Measurements from ENCODE around the gene LYRM1. TPM values are rescaled to one million over a fixed set of nuclear protein-coding genes. Genes with fewer than 3 reads are reported as not detected.

LYRM1 gene
- total and polyA plus RNA-seq, 10 of the 15 experiments (the other 5 are each of a cell fraction or from before 2014, with no cell fraction given) = 18.4 to 54.4 (median 38.0) TPM

DNA sequence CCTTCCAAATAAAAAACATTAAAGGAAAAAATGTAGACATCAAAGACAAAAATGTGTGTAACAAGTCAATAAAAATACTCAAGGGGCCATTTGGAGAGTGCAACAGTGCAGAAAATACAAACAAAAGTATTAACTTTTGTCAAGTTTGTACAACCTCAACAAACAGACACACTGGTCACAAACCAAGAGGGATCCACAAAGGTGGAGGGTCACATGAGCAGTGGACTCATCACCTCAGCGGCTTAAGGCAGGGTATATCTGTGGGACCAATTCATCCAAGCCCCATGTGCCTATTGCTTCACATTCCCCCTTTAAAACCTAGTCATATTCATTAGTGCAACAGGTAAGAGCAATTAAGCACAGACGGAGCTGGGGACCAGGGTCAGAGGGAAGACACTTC is 45.6 kb upstream of the LYRM1 start:
- ChIA-PET RAD21 (ENCODE audit: unreplicated experiment) (interaction anchor here (0.9 to 2.4 kb wide), 6 partner anchors 12 to 446 kb away, joined by 3 to 12 read pairs (median 4); partner anchors contain the start of gene ACSM3), POLR2A (no interaction called here), CTCF (interaction anchor here (1.4 to 5.3 kb wide), 3 partner anchors 20 to 89 kb away, joined by 5 to 24 read pairs (median 8); partner anchors contain the start of genes ERI2 and REXO5), SMC1A (ENCODE audit: uncharacterized antibody, unreplicated experiment) (interaction anchor here (0.6 to 6.7 kb wide), 8 partner anchors 10 to 113 kb away, joined by 3 to 50 read pairs (median 5); partner anchors contain the start of genes DCUN1D3 and LYRM1)
- WGBS (ENCODE audit: insufficient coverage, insufficient replicate concordance, low lambda C conversion rate, missing lambda C conversion rate) = 75% methylated on average over 2 of the region's 2 CpGs
- H3K27me3 ChIP-seq (replicated peaks in 1 of 2; ENCODE audit: control insufficient read depth in 2 of 2, insufficient read depth in 2 of 2, low read length in 1 of 2) = no peaks in the 10 kb centered on the region
- no peaks in the 10 kb centered on the region for H3K4me1 ChIP-seq (ENCODE audit: control insufficient read depth, insufficient read depth, low read length)
- H3K36me3 ChIP-seq (ENCODE audit: control insufficient read depth in 2 of 2, insufficient read depth in 2 of 2, low read length in 1 of 2) = peaks cover 2 to 3% of the 10 kb centered on the region in 2 experiments; a peak in 3 of 4 replicates
- H3K27ac ChIP-seq (ENCODE audit: control insufficient read depth, insufficient read depth) = no peak overlapping the region
- no peak overlapping the region for H2AFZ ChIP-seq (ENCODE audit: control insufficient read depth, low read depth, low read length)
- intact Hi-C loops (cut with micrococcal nuclease; ENCODE audit: unreplicated experiment) (loop anchor here (10.0 kb wide), 1 partner anchor 90 kb away; no protein-coding TSS in a partner anchor), in situ Hi-C loops (cut with MboI) (loop anchor here (5.0 kb wide), 2 partner anchors 147 to 227 kb away; no protein-coding TSS in a partner anchor)
- no peaks in the 10 kb centered on the region for H3K79me2 ChIP-seq (ENCODE audit: control insufficient read depth, insufficient read depth, low read length)
- DNase-seq (ENCODE audit: low read depth, low spot score) (no peak), ATAC-seq (no peak), FAIRE-seq (no peak)
- H3K9me3 ChIP-seq (replicated peaks; ENCODE audit: control insufficient read depth, insufficient read depth, low read length) = no peaks in the 10 kb centered on the region
- no peak overlapping the region for H3K4me2 ChIP-seq (ENCODE audit: control insufficient read depth, insufficient read depth)
- BruUV-seq (replicated peaks) = no TSS peak
- no peaks in the 10 kb centered on the region for H4K20me1 ChIP-seq (ENCODE audit: control insufficient read depth, insufficient read depth)
- H3K4me3 ChIP-seq = no peak overlapping the region
- no peak overlapping the region for H3K9ac ChIP-seq (ENCODE audit: control insufficient read depth, insufficient read depth, low read length)
- TF ChIP-seq, protein P1, sequence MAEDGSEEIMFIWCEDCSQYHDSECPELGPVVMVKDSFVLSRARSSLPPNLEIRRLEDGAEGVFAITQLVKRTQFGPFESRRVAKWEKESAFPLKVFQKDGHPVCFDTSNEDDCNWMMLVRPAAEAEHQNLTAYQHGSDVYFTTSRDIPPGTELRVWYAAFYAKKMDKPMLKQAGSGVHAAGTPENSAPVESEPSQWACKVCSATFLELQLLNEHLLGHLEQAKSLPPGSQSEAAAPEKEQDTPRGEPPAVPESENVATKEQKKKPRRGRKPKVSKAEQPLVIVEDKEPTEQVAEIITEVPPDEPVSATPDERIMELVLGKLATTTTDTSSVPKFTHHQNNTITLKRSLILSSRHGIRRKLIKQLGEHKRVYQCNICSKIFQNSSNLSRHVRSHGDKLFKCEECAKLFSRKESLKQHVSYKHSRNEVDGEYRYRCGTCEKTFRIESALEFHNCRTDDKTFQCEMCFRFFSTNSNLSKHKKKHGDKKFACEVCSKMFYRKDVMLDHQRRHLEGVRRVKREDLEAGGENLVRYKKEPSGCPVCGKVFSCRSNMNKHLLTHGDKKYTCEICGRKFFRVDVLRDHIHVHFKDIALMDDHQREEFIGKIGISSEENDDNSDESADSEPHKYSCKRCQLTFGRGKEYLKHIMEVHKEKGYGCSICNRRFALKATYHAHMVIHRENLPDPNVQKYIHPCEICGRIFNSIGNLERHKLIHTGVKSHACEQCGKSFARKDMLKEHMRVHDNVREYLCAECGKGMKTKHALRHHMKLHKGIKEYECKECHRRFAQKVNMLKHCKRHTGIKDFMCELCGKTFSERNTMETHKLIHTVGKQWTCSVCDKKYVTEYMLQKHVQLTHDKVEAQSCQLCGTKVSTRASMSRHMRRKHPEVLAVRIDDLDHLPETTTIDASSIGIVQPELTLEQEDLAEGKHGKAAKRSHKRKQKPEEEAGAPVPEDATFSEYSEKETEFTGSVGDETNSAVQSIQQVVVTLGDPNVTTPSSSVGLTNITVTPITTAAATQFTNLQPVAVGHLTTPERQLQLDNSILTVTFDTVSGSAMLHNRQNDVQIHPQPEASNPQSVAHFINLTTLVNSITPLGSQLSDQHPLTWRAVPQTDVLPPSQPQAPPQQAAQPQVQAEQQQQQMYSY (CRISPR knock-in tag; IDR thresholded peaks at IDR 0.05) = no peak
- TF ChIP-seq ASH2L (IDR thresholded peaks at IDR 0.05; ENCODE audit: borderline replicate concordance, low read depth) = no peak
- no peak for TF ChIP-seq POLR2AphosphoS5 (IDR thresholded peaks at IDR 0.05; ENCODE audit: low read length)
- TF ChIP-seq POLR2A (IDR thresholded peaks at IDR 0.05; ENCODE audit: low read depth, low read length) = no peak
- no peak for TF ChIP-seq JUND (IDR thresholded peaks at IDR 0.05; ENCODE audit: low read depth, low read length)
- no peak for TF ChIP-seq IKZF1 (conservative IDR thresholded peaks at IDR 0.05)
- no peak for TF ChIP-seq NR2C2 (IDR thresholded peaks at IDR 0.05; ENCODE audit: borderline replicate concordance, control insufficient read depth, insufficient read length, low read depth)
- TF ChIP-seq JUNB (IDR thresholded peaks at IDR 0.05) = no peak
- TF ChIP-seq, protein P2, sequence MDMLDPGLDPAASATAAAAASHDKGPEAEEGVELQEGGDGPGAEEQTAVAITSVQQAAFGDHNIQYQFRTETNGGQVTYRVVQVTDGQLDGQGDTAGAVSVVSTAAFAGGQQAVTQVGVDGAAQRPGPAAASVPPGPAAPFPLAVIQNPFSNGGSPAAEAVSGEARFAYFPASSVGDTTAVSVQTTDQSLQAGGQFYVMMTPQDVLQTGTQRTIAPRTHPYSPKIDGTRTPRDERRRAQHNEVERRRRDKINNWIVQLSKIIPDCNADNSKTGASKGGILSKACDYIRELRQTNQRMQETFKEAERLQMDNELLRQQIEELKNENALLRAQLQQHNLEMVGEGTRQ (IDR thresholded peaks at IDR 0.05; ENCODE audit: borderline replicate concordance, low read depth, low read length) = no peak
- TF ChIP-seq, protein P3, sequence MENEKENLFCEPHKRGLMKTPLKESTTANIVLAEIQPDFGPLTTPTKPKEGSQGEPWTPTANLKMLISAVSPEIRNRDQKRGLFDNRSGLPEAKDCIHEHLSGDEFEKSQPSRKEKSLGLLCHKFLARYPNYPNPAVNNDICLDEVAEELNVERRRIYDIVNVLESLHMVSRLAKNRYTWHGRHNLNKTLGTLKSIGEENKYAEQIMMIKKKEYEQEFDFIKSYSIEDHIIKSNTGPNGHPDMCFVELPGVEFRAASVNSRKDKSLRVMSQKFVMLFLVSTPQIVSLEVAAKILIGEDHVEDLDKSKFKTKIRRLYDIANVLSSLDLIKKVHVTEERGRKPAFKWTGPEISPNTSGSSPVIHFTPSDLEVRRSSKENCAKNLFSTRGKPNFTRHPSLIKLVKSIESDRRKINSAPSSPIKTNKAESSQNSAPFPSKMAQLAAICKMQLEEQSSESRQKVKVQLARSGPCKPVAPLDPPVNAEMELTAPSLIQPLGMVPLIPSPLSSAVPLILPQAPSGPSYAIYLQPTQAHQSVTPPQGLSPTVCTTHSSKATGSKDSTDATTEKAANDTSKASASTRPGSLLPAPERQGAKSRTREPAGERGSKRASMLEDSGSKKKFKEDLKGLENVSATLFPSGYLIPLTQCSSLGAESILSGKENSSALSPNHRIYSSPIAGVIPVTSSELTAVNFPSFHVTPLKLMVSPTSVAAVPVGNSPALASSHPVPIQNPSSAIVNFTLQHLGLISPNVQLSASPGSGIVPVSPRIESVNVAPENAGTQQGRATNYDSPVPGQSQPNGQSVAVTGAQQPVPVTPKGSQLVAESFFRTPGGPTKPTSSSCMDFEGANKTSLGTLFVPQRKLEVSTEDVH (IDR thresholded peaks at IDR 0.05; ENCODE audit: low read depth, partially characterized antibody) = no peak
- TF ChIP-seq CHD2 (IDR thresholded peaks at IDR 0.05; ENCODE audit: borderline replicate concordance, low read depth, low read length) = no peak
- TF ChIP-seq, protein P4, sequence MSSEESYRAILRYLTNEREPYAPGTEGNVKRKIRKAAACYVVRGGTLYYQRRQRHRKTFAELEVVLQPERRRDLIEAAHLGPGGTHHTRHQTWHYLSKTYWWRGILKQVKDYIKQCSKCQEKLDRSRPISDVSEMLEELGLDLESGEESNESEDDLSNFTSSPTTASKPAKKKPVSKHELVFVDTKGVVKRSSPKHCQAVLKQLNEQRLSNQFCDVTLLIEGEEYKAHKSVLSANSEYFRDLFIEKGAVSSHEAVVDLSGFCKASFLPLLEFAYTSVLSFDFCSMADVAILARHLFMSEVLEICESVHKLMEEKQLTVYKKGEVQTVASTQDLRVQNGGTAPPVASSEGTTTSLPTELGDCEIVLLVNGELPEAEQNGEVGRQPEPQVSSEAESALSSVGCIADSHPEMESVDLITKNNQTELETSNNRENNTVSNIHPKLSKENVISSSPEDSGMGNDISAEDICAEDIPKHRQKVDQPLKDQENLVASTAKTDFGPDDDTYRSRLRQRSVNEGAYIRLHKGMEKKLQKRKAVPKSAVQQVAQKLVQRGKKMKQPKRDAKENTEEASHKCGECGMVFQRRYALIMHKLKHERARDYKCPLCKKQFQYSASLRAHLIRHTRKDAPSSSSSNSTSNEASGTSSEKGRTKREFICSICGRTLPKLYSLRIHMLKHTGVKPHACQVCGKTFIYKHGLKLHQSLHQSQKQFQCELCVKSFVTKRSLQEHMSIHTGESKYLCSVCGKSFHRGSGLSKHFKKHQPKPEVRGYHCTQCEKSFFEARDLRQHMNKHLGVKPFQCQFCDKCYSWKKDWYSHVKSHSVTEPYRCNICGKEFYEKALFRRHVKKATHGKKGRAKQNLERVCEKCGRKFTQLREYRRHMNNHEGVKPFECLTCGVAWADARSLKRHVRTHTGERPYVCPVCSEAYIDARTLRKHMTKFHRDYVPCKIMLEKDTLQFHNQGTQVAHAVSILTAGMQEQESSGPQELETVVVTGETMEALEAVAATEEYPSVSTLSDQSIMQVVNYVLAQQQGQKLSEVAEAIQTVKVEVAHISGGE (CRISPR knock-in tag; IDR thresholded peaks at IDR 0.05) = no peak
- TF ChIP-seq CHD1 (IDR thresholded peaks at IDR 0.05; ENCODE audit: low read depth, low read length) = no peak
- TF ChIP-seq NR2F1 (conservative IDR thresholded peaks at IDR 0.05) = no peak

Measured in GM12878 (cell line).